Measurements from ENCODE around the gene SPAG16. TPM values are rescaled to one million over a fixed set of nuclear protein-coding genes. Genes with fewer than 3 reads are reported as not detected.

Gene SPAG16
- total RNA-seq, 1 experiment from 2014 or later, result 16.0 TPM

DNA sequence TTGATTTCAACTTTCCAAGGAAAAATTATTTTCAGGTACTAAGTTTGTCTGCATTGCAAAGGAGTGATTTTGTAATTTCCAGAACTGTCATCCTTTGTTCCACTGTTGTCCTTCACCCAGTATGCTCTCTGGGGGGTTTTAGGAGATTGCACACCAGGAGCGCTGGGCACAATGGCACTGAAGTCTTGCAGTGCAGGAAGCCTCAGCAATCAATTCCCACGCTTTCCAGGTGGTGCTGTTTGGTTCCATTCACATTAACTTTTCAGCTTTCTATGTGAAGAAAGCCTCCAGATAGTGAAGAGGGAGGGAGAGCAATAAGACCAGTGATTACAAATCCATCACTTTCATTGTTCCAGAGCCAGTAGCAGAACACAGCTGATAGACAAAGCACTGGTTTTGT, 782.6 kb downstream of the SPAG16 start:
- peak; percentile 97 for TF ChIP-seq ZNF423 (CRISPR knock-in tag; IDR thresholded peaks at IDR 0.05)
- TF ChIP-seq, protein P1, sequence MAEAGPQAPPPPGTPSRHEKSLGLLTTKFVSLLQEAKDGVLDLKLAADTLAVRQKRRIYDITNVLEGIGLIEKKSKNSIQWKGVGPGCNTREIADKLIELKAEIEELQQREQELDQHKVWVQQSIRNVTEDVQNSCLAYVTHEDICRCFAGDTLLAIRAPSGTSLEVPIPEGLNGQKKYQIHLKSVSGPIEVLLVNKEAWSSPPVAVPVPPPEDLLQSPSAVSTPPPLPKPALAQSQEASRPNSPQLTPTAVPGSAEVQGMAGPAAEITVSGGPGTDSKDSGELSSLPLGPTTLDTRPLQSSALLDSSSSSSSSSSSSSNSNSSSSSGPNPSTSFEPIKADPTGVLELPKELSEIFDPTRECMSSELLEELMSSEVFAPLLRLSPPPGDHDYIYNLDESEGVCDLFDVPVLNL (CRISPR knock-in tag; IDR thresholded peaks at IDR 0.05; ENCODE audit: borderline replicate concordance, low read depth), result no peak
- peaks cover 6% of the 10 kb centered on the region for H3K4me1 Mint-ChIP-seq
- H3K9me3 Mint-ChIP-seq, result peaks cover 9% of the 10 kb centered on the region
- ChIA-PET CTCF (no interaction called here), POLR2A (interaction anchor here (0.7 kb wide), 1 partner anchor 200 kb away, joined by 3 read pairs; no protein-coding TSS in a partner anchor)
- peak; percentile 53 for ATAC-seq
- no peak overlapping the region for H3K4me3 Mint-ChIP-seq
- H3K27me3 Mint-ChIP-seq (ENCODE audit: low read depth), result no peaks in the 10 kb centered on the region; the same call in 1 of the 2 replicates
- no peak overlapping the region for H3K27ac Mint-ChIP-seq
- DNase-seq (ENCODE audit: low spot score), result peak; percentile 10
- no peaks in the 10 kb centered on the region for H3K36me3 Mint-ChIP-seq

DNA sequence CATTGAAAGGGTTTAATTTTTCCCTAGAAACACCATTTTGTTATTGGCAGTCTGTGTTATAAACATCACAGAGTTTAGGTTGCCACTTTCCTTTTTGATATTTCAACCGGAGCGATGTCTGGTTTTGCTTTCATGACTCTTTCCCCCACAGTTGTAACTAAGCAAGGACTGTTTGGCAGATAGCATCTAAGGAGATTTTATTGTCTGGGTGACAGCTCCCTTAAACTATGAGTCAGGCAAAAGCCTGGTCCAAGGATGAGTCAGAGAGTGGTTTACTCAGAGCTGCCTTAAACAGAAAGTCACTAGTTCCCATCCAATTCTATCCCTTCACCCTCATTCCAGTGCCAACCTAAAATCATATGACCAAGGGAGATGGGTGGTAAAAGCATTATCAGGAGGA, 785.0 kb downstream of the SPAG16 start:
- Mint-ChIP-seq H3K36me3 (no peaks in the 10 kb centered on the region), H3K4me3 (no peak overlapping the region), H3K9me3 (no peaks in the 10 kb centered on the region), H3K4me1 (peaks cover 6% of the 10 kb centered on the region), H3K27me3 (ENCODE audit: low read depth) (no peaks in the 10 kb centered on the region; the same call in 1 of the 2 replicates), H3K27ac (no peak overlapping the region)
- CTCF ChIA-PET, result interaction anchor here (1.5 kb wide), 1 partner anchor 10 kb away, joined by 3 read pairs; no protein-coding TSS in a partner anchor
- no peak for TF ChIP-seq ELF4 (CRISPR knock-in tag; IDR thresholded peaks at IDR 0.05; ENCODE audit: low read depth)
- TF ChIP-seq, protein P2, sequence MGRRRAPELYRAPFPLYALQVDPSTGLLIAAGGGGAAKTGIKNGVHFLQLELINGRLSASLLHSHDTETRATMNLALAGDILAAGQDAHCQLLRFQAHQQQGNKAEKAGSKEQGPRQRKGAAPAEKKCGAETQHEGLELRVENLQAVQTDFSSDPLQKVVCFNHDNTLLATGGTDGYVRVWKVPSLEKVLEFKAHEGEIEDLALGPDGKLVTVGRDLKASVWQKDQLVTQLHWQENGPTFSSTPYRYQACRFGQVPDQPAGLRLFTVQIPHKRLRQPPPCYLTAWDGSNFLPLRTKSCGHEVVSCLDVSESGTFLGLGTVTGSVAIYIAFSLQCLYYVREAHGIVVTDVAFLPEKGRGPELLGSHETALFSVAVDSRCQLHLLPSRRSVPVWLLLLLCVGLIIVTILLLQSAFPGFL (CRISPR knock-in tag; IDR thresholded peaks at IDR 0.05; ENCODE audit: borderline replicate concordance), result no peak
- POLR2A ChIA-PET, result interaction anchor here (0.7 kb wide), 1 partner anchor 63 kb away, joined by 5 read pairs; no protein-coding TSS in a partner anchor
- ATAC-seq (no peak), DNase-seq (ENCODE audit: low spot score) (no peak)

DNA sequence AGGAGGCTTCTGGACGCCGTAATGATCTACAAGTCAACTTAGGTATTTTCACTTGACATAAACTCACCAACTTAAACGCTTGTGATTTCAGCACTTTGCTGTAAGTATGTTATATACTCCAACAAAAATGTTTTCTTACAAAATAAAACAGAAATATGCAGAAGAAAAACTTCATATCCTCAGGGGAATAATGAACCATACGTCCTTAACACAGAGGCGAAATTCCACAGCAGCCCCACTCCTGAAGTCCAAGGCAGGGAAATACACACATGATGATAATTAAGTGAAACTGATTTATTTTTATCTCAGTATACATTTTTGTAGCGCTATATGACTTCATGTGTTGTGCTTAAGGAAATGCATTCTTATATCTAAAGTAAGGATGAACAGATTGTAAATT, 791.2 kb downstream of the SPAG16 start:
- DNase-seq (ENCODE audit: low spot score) (no peak), ATAC-seq (no peak)
- ChIA-PET CTCF (no interaction called here), POLR2A (no interaction called here)
- Mint-ChIP-seq H3K9me3 (no peaks in the 10 kb centered on the region), H3K27me3 (ENCODE audit: low read depth) (no peaks in the 10 kb centered on the region), H3K4me1 (peaks cover 11% of the 10 kb centered on the region), H3K36me3 (no peaks in the 10 kb centered on the region), H3K27ac (no peak overlapping the region), H3K4me3 (no peak overlapping the region)
- TF ChIP-seq ETV6 (CRISPR knock-in tag; IDR thresholded peaks at IDR 0.05) (no peak), SMAD4 (CRISPR knock-in tag; IDR thresholded peaks at IDR 0.05) (no peak), NR1H2 (CRISPR knock-in tag; IDR thresholded peaks at IDR 0.05) (no peak), ZBTB21 (CRISPR knock-in tag; IDR thresholded peaks at IDR 0.05; ENCODE audit: borderline replicate concordance) (no peak), MXD4 (CRISPR knock-in tag; IDR thresholded peaks at IDR 0.05; ENCODE audit: borderline replicate concordance) (no peak), CREM (CRISPR knock-in tag; IDR thresholded peaks at IDR 0.05) (no peak), KAT7 (CRISPR knock-in tag; IDR thresholded peaks at IDR 0.05; ENCODE audit: borderline replicate concordance) (no peak)
- TF ChIP-seq, protein P3, sequence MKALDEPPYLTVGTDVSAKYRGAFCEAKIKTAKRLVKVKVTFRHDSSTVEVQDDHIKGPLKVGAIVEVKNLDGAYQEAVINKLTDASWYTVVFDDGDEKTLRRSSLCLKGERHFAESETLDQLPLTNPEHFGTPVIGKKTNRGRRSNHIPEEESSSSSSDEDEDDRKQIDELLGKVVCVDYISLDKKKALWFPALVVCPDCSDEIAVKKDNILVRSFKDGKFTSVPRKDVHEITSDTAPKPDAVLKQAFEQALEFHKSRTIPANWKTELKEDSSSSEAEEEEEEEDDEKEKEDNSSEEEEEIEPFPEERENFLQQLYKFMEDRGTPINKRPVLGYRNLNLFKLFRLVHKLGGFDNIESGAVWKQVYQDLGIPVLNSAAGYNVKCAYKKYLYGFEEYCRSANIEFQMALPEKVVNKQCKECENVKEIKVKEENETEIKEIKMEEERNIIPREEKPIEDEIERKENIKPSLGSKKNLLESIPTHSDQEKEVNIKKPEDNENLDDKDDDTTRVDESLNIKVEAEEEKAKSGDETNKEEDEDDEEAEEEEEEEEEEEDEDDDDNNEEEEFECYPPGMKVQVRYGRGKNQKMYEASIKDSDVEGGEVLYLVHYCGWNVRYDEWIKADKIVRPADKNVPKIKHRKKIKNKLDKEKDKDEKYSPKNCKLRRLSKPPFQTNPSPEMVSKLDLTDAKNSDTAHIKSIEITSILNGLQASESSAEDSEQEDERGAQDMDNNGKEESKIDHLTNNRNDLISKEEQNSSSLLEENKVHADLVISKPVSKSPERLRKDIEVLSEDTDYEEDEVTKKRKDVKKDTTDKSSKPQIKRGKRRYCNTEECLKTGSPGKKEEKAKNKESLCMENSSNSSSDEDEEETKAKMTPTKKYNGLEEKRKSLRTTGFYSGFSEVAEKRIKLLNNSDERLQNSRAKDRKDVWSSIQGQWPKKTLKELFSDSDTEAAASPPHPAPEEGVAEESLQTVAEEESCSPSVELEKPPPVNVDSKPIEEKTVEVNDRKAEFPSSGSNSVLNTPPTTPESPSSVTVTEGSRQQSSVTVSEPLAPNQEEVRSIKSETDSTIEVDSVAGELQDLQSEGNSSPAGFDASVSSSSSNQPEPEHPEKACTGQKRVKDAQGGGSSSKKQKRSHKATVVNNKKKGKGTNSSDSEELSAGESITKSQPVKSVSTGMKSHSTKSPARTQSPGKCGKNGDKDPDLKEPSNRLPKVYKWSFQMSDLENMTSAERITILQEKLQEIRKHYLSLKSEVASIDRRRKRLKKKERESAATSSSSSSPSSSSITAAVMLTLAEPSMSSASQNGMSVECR (CRISPR knock-in tag; IDR thresholded peaks at IDR 0.05; ENCODE audit: borderline replicate concordance), result no peak
- TF ChIP-seq, protein P4, sequence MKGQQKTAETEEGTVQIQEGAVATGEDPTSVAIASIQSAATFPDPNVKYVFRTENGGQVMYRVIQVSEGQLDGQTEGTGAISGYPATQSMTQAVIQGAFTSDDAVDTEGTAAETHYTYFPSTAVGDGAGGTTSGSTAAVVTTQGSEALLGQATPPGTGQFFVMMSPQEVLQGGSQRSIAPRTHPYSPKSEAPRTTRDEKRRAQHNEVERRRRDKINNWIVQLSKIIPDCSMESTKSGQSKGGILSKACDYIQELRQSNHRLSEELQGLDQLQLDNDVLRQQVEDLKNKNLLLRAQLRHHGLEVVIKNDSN (CRISPR knock-in tag; IDR thresholded peaks at IDR 0.05), result no peak
- TF ChIP-seq, protein P5, sequence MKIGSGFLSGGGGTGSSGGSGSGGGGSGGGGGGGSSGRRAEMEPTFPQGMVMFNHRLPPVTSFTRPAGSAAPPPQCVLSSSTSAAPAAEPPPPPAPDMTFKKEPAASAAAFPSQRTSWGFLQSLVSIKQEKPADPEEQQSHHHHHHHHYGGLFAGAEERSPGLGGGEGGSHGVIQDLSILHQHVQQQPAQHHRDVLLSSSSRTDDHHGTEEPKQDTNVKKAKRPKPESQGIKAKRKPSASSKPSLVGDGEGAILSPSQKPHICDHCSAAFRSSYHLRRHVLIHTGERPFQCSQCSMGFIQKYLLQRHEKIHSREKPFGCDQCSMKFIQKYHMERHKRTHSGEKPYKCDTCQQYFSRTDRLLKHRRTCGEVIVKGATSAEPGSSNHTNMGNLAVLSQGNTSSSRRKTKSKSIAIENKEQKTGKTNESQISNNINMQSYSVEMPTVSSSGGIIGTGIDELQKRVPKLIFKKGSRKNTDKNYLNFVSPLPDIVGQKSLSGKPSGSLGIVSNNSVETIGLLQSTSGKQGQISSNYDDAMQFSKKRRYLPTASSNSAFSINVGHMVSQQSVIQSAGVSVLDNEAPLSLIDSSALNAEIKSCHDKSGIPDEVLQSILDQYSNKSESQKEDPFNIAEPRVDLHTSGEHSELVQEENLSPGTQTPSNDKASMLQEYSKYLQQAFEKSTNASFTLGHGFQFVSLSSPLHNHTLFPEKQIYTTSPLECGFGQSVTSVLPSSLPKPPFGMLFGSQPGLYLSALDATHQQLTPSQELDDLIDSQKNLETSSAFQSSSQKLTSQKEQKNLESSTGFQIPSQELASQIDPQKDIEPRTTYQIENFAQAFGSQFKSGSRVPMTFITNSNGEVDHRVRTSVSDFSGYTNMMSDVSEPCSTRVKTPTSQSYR (CRISPR knock-in tag; IDR thresholded peaks at IDR 0.05), result no peak
- TF ChIP-seq, protein P6, sequence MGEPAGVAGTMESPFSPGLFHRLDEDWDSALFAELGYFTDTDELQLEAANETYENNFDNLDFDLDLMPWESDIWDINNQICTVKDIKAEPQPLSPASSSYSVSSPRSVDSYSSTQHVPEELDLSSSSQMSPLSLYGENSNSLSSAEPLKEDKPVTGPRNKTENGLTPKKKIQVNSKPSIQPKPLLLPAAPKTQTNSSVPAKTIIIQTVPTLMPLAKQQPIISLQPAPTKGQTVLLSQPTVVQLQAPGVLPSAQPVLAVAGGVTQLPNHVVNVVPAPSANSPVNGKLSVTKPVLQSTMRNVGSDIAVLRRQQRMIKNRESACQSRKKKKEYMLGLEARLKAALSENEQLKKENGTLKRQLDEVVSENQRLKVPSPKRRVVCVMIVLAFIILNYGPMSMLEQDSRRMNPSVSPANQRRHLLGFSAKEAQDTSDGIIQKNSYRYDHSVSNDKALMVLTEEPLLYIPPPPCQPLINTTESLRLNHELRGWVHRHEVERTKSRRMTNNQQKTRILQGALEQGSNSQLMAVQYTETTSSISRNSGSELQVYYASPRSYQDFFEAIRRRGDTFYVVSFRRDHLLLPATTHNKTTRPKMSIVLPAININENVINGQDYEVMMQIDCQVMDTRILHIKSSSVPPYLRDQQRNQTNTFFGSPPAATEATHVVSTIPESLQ (CRISPR knock-in tag; IDR thresholded peaks at IDR 0.05), result no peak
